ENCODE results near the gene NAA80. TPM values are rescaled to one million over a fixed set of nuclear protein-coding genes. Genes with fewer than 3 reads are reported as not detected.

The NAA80 gene
- total RNA-seq, 1 experiment from 2014 or later = 1.9 TPM

DNA sequence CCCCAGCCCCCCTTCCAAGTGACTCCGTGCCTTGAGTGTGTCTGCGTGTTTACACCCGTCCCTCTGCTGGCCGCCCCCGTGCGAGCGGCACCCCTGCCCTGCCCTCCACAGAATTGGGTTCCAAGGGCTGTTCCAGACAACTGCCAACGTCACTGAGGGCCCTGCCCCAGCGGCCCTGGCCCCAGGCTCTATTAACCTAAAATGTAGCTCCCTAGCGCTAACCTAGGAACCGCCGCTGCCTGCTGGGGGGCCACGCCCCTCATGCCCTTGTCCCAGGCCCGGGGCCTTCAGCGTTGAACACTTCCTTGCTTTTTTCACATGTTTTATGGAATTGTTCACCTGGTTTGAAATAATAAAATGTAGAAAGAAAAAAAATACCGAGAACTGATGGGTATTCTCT, 40.2 kb downstream of the NAA80 start:
- DNase-seq (ENCODE audit: low read depth) = no peak

DNA sequence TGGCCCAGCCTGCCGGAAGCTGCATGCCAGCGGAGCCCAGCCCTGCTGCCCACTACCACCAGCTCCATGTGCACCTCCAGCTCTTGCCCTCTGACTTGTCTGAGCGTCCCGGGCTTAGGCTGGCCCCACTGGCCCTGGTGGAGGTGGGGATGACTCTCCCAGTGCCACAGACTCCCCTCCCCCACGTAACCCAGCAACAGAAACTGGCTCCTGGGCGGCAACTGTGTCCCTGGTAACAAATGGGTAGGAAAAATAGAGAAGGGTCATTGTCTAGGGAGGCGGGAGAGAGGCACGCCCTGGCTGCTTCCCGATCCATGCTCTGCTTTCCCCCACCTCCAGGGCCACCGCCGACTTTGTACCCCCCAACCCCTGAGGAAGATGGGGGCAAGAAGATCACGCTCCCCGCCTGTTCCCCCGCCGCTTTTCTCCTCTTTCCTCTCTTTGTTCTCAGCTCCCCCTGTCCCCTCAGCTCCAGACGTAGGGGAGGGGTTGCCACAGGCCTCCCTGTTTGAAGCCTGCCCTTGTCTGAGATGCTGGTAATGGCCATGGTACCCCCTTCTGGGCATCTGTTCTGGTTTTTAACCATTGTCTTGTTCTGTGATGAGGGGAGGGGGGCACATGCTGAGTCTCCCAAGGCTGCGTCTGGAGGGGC, 41.0 kb downstream of the NAA80 start:
- DNase-seq (ENCODE audit: low read depth) = no peak

DNA sequence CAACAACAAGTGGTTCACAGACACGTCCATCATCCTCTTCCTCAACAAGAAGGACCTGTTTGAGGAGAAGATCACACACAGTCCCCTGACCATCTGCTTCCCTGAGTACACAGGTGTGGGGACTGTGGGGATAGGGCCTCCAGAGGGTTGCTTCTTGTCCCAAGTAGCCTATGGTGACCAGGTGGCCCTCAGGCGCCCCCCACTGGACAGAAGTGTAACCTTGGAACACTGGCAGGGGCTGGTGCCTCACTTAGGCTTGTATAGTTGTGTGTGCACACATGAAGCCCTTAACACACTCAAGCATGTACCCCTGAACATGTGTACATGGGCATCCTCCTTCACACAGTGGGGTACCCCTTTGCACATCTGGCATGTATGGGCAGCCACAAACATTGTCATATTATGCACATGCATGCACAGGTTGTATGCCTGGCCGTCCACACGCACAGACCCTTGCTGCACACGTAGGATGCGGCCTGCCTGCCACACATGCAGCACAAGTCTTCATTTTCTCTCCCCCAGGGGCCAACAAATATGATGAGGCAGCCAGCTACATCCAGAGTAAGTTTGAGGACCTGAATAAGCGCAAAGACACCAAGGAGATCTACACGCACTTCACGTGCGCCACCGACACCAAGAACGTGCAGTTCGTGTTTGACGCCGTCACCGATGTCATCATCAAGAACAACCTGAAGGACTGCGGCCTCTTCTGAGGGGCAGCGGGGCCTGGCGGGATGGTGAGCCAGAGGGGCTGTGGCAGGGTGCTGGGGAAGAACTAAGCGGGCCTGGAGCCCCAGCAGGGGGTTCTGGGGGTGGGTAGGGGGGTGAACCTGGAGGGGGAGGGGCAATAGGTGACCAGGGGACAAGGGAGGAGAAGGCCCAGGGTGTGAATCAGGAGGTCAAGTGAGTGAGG, 42.0 kb downstream of the NAA80 start:
- DNase-seq (ENCODE audit: low read depth) = peak; percentile 32

GRCh38 chr3:50255251-50255615, 44.0 kb downstream of the NAA80 start:
- DNase-seq (ENCODE audit: low read depth) = no peak

DNA sequence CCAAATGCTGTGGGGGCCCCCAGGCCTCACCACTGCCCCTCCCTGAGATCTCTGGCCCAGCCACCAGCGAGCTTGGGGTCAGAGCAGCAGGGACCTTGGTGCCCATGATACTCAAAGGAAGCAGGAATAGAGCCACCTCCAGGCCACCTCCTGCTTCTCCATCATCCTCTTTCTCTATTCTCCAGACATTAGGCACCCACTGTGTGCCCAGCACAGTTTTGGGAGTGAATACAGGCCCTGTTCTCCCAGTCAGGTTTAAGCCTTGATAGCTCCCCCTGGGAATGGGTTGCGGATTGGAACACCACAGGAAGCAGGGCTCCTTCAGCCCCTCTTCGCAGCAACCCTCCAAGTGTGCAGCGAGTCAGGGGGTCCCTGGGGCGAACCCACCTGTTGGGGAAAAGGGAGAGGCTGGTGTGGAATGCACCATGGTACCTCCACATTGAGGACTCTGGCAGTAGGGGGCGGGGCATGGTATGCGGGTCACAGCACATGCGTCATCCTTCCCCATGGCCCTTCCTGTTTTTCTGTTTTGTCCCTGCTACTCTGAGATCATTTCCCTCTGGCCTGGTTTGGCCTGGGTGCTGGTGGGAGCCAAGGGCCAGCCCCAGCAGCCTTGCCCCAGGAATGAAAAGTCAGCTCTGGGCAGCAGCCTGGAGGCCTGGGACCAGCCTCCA, 44.5 kb downstream of the NAA80 start:
- peak; percentile 26 for DNase-seq (ENCODE audit: low read depth)

- DNase-seq (ENCODE audit: low read depth) = peak; percentile 84
Measured at GRCh38 chr3:50251220-50251619, 48.0 kb downstream of the NAA80 start.

- DNase-seq (ENCODE audit: low read depth) = no peak
Measured at GRCh38 chr3:50250514-50250913, 48.7 kb downstream of the NAA80 start.

- no peak for DNase-seq (ENCODE audit: low read depth)
Measured at GRCh38 chr3:50249457-50249856, 49.7 kb downstream of the NAA80 start.

- peak; percentile 77 for DNase-seq (ENCODE audit: low read depth)
Measured at GRCh38 chr3:50248387-50248786, 50.8 kb downstream of the NAA80 start.

DNA sequence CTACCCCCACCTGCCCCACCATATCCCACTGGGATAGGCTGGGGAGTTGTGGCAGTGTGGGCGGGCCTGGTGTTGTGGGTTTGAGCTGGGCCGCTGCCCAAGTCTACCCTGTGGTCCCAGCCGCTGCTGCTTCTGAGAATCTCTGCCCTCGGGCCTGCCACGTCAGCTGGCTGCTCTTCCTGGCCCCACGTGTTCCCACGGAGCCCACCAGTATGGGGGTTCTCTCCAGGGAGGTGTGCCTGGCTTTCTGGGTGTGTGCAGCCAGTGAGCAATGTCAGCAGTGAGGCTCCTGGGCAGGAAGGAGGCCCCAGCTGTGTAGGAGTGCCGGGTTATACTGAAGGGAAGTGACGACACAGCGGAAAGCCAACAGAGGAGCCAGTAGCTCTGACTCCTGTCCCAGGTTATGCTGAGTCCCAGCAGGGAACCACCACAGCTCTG, 52.7 kb downstream of the NAA80 start:
- DNase-seq (ENCODE audit: low read depth) = peak; percentile 97

Other genes starting within 250 kb of the NAA80 start
- 41.2 and 62.9 TPM in 2 replicates for gene RBM5, start 210.5 kb downstream of the NAA80 start, total RNA-seq (2014; rRNA removed; shearing (Covaris generic))
- gene SEMA3F, start 144.1 kb downstream of the NAA80 start, total RNA-seq (2014; rRNA removed; shearing (Covaris generic)) = 0.51 and 1.4 TPM in 2 replicates
- gene GNAT1, start 107.8 kb downstream of the NAA80 start, total RNA-seq (2014; rRNA removed; shearing (Covaris generic)) = not detected in 2 replicates
- gene SLC38A3, start 94.1 kb downstream of the NAA80 start, total RNA-seq (2014; rRNA removed; shearing (Covaris generic)) = not detected in 2 replicates
- gene GNAI2, start 63.2 kb downstream of the NAA80 start, total RNA-seq (2014; rRNA removed; shearing (Covaris generic)) = 139 and 163 TPM in 2 replicates
- gene SEMA3B, start 30.3 kb downstream of the NAA80 start, total RNA-seq (2014; rRNA removed; shearing (Covaris generic)) = 2.6 and 5.0 TPM in 2 replicates
- gene LSMEM2, start 20.3 kb downstream of the NAA80 start, total RNA-seq (2014; rRNA removed; shearing (Covaris generic)) = 1.1 TPM in 1 of 2 replicates, not detected in the other
- gene IFRD2, start 7.0 kb downstream of the NAA80 start, total RNA-seq (2014; rRNA removed; shearing (Covaris generic)) = 83.4 and 96.4 TPM in 2 replicates
- gene HYAL3, start within 50 bp of the NAA80 start, total RNA-seq (2014; rRNA removed; shearing (Covaris generic)) = 2.6 and 3.7 TPM in 2 replicates
- 0.06 TPM in 1 of 2 replicates, not detected in the other for gene HYAL1, start 4.2 kb upstream of the NAA80 start, total RNA-seq (2014; rRNA removed; shearing (Covaris generic))
- 23.5 and 31.0 TPM in 2 replicates for gene HYAL2, start 23.3 kb upstream of the NAA80 start, total RNA-seq (2014; rRNA removed; shearing (Covaris generic))
- 44.3 and 51.3 TPM in 2 replicates for gene TUSC2, start 28.8 kb upstream of the NAA80 start, total RNA-seq (2014; rRNA removed; shearing (Covaris generic))
- gene RASSF1, start 41.4 kb upstream of the NAA80 start, total RNA-seq (2014; rRNA removed; shearing (Covaris generic)) = 12.7 and 21.2 TPM in 2 replicates
- 0.06 and 0.17 TPM in 2 replicates for gene ZMYND10, start 46.3 kb upstream of the NAA80 start, total RNA-seq (2014; rRNA removed; shearing (Covaris generic))
- gene NPRL2, start 51.4 kb upstream of the NAA80 start, total RNA-seq (2014; rRNA removed; shearing (Covaris generic)) = 14.7 and 20.6 TPM in 2 replicates
- gene CYB561D2, start 51.5 kb upstream of the NAA80 start, total RNA-seq (2014; rRNA removed; shearing (Covaris generic)) = 25.3 and 28.3 TPM in 2 replicates
- gene TMEM115, start 60.1 kb upstream of the NAA80 start, total RNA-seq (2014; rRNA removed; shearing (Covaris generic)) = 26.6 and 33.9 TPM in 2 replicates
- gene CACNA2D2, start 204.2 kb upstream of the NAA80 start, total RNA-seq (2014; rRNA removed; shearing (Covaris generic)) = 0.03 TPM in 1 of 2 replicates, not detected in the other